Measurements from ENCODE around the gene C1QL1. TPM values are rescaled to one million over a fixed set of nuclear protein-coding genes. Genes with fewer than 3 reads are reported as not detected.
A peak's percentile ranks its signal among the peaks of the same experiment; 100 is the strongest.

C1QL1 gene
- total and polyA plus RNA-seq, 2 donors (not counting 3 experiments of a cell fraction or from before 2014, with no cell fraction given), result 0.35 to 0.72 TPM

- dilution Hi-C loops (cut with MboI; ENCODE audit: extremely low pct_ligation_motif_present, low sequenced_read_pairs), result no loop called here
- no peak overlapping the region for H3K4me2 ChIP-seq (ENCODE audit: insufficient read depth, low read length)
- H2AFZ ChIP-seq (ENCODE audit: low read depth, low read length), result no peak overlapping the region
- no peaks in the 10 kb centered on the region for H3K9me1 ChIP-seq (replicated peaks; ENCODE audit: control insufficient read depth, extremely low read depth, insufficient read depth, low read length)
- BruUV-seq (replicated peaks), result no TSS peak
- TF ChIP-seq EZH2 (IDR thresholded peaks at IDR 0.05; ENCODE audit: borderline replicate concordance, low read depth, low read length, severe bottlenecking) (peak; percentile 100), MAX (IDR thresholded peaks at IDR 0.05; ENCODE audit: insufficient read depth, insufficient read length) (no peak), POLR2AphosphoS5 (IDR thresholded peaks at IDR 0.05; ENCODE audit: insufficient read depth, low read depth, low read length) (no peak)
- no peaks in the 10 kb centered on the region for H4K20me1 ChIP-seq (replicated peaks; ENCODE audit: control insufficient read depth, extremely low read depth, insufficient read depth, low read length)
- FAIRE-seq (no peak), DNase-seq (ENCODE audit: low read depth, low spot score) (no peak)
- H3K9me3 ChIP-seq (replicated peaks; ENCODE audit: control insufficient read depth, insufficient read depth, low read length), result no peaks in the 10 kb centered on the region
- H3K27me3 ChIP-seq (ENCODE audit: control insufficient read depth in 2 of 2, insufficient read depth in 2 of 2, low read length in 2 of 2), result peaks cover 54 to 57% of the 10 kb centered on the region in 2 experiments
- no peak overlapping the region for H3K27ac ChIP-seq (ENCODE audit: insufficient read depth, low read depth, low read length)
- H3K9ac ChIP-seq (replicated peaks; ENCODE audit: extremely low read depth, insufficient read depth, low read length), result no peak overlapping the region
- no peak overlapping the region for H3K4me3 ChIP-seq (replicated peaks in 1 of 3; ENCODE audit: insufficient read depth in 1 of 3, low read depth in 1 of 3, low read length in 3 of 3)
- ChIA-PET POLR2A (no interaction called here), CTCF (interaction anchor here (0.6 kb wide), 1 partner anchor 9 kb away, joined by 3 read pairs; no protein-coding TSS in a partner anchor)
- H3K79me2 ChIP-seq (ENCODE audit: control insufficient read depth, insufficient read depth, low read length), result no peaks in the 10 kb centered on the region
- H3K36me3 ChIP-seq (ENCODE audit: control insufficient read depth in 2 of 2, extremely low read depth in 1 of 2, insufficient read depth in 2 of 2, low read length in 2 of 2), result no peaks in the 10 kb centered on the region
- peaks cover 8% of the 10 kb centered on the region for H3K4me1 ChIP-seq (ENCODE audit: control insufficient read depth, extremely low read depth, insufficient read depth, low read length)
- intact Hi-C loops (cut with micrococcal nuclease), result loop anchor here (5.0 kb wide), 1 partner anchor 50 kb away; no protein-coding TSS in a partner anchor
Observed at GRCh38 chr17:44967026-44967906, 837 bp downstream of the C1QL1 start.

DNA sequence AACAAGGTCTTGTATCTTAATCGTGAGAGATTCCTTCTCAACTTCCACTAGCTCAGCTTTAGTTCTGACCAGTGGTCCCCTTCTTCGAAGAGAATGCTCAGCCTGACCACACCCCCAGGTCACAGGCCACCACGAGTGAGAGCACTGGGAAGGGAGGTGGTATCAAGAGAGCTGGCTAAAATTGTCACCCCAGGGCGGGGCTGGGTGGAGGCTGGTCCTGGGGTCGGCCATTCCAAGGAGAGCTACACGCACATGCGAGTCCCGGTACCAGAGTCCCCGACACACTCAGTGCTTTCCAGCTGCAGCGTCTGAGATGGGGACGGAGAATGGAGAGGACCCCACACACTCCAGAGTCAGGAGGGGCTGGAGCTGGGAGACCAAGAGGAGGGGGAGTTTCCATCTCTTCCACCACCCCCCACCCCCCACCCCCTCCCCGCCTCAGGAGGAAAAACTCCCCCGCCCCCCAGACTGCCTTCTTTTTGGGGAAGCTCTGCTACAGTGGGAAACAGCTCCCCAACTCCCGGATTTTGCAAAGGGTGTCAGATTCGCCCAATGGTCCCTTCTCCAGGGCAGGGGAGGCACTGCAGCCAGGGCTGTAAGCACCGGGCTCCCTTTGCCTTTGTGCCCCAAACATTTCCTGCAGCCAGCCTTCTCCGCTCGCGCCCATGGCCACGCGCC, 1.6 kb downstream of the C1QL1 start:
- no peaks in the 10 kb centered on the region for H3K36me3 ChIP-seq (ENCODE audit: control insufficient read depth in 2 of 2, extremely low read depth in 1 of 2, insufficient read depth in 2 of 2, low read length in 2 of 2)
- FAIRE-seq (no peak), DNase-seq (ENCODE audit: low read depth, low spot score) (no peak)
- peaks cover 50 to 57% of the 10 kb centered on the region in 2 experiments for H3K27me3 ChIP-seq (ENCODE audit: control insufficient read depth in 2 of 2, insufficient read depth in 2 of 2, low read length in 2 of 2)
- dilution Hi-C loops (cut with MboI; ENCODE audit: extremely low pct_ligation_motif_present, low sequenced_read_pairs), result no loop called here
- no peak overlapping the region for H3K4me2 ChIP-seq (ENCODE audit: insufficient read depth, low read length)
- ChIA-PET CTCF (interaction anchor here (0.6 kb wide), 1 partner anchor 8 kb away, joined by 3 read pairs; no protein-coding TSS in a partner anchor), POLR2A (no interaction called here)
- intact Hi-C loops (cut with micrococcal nuclease), result loop anchor here (5.0 kb wide), 1 partner anchor 51 kb away; no protein-coding TSS in a partner anchor
- no peak overlapping the region for H3K27ac ChIP-seq (ENCODE audit: insufficient read depth, low read depth, low read length)
- H3K4me3 ChIP-seq (replicated peaks in 1 of 3; ENCODE audit: insufficient read depth in 1 of 3, low read depth in 1 of 3, low read length in 3 of 3), result no peak overlapping the region
- no TSS peak for BruUV-seq (replicated peaks)
- H3K4me1 ChIP-seq (ENCODE audit: control insufficient read depth, extremely low read depth, insufficient read depth, low read length), result peaks cover 8% of the 10 kb centered on the region
- H4K20me1 ChIP-seq (replicated peaks; ENCODE audit: control insufficient read depth, extremely low read depth, insufficient read depth, low read length), result no peaks in the 10 kb centered on the region
- no peaks in the 10 kb centered on the region for H3K79me2 ChIP-seq (ENCODE audit: control insufficient read depth, insufficient read depth, low read length)
- TF ChIP-seq EZH2 (IDR thresholded peaks at IDR 0.05; ENCODE audit: borderline replicate concordance, low read depth, low read length, severe bottlenecking), result no peak
- no peak for TF ChIP-seq MAX (IDR thresholded peaks at IDR 0.05; ENCODE audit: insufficient read depth, insufficient read length)
- TF ChIP-seq POLR2AphosphoS5 (IDR thresholded peaks at IDR 0.05; ENCODE audit: insufficient read depth, low read depth, low read length), result no peak
- TF ChIP-seq CTCF (IDR thresholded peaks at IDR 0.05; ENCODE audit: extremely low read depth in 1 of 2, insufficient read depth in 1 of 2, low read depth in 1 of 2, low read length in 2 of 2), result no peak
- no peak for TF ChIP-seq JUN (IDR thresholded peaks at IDR 0.05; ENCODE audit: borderline replicate concordance, insufficient read depth, insufficient read length, low read depth)
- no peak for TF ChIP-seq POLR2A (IDR thresholded peaks at IDR 0.05; ENCODE audit: low read depth, low read length)
- no peak for TF ChIP-seq GATA2 (IDR thresholded peaks at IDR 0.05; ENCODE audit: insufficient read depth, insufficient read length, low read depth, low read length)
- no peak for TF ChIP-seq FOS (IDR thresholded peaks at IDR 0.05; ENCODE audit: borderline replicate concordance, insufficient read depth, low read length)
- TF ChIP-seq MYC (IDR thresholded peaks at IDR 0.05; ENCODE audit: low read depth, low read length), result no peak
- H3K9me1 ChIP-seq (replicated peaks; ENCODE audit: control insufficient read depth, extremely low read depth, insufficient read depth, low read length), result no peaks in the 10 kb centered on the region
- no peak overlapping the region for H3K9ac ChIP-seq (replicated peaks; ENCODE audit: extremely low read depth, insufficient read depth, low read length)
- no peaks in the 10 kb centered on the region for H3K9me3 ChIP-seq (replicated peaks; ENCODE audit: control insufficient read depth, insufficient read depth, low read length)
- H2AFZ ChIP-seq (ENCODE audit: low read depth, low read length), result no peak overlapping the region
